Activated T-helper 9 cell treated with anti-CD3 and anti-CD28 coated beads, Interleukin-2, amount 50 U/mL, for 16 hours (primary cell): ENCODE results near the gene PYROXD2.
"Not testable (repeated sequence)": the region's sequence is repeated elsewhere in the genome, so short reads cannot be mapped to it uniquely, and the experiment has no call there.

Source experiments
- DNase-seq: peaks from one replicate; pipeline ENCODE4 v3.0.0-alpha.2; 2020; ENCODE audit warnings: low read depth

PYROXD2 gene

DNA sequence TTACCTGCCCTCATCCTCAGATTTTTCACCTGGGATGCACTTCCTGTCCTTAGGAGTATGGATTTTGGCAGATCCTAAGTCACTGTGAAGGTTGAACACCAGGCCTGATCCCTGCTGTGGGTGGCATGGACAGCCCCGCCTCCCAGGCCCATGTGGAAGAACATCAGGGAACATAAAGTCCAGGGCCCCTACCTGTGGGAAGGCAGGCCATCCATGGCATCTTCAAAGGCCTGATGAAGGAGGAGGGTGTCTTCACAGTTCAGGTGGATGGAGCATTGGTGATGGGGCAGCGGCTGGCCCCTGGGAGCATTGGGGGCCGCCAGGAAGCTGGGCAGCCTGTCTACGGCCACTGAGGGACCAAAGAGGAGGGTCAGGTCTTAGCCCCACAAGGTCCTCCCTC is 24.6 kb downstream of the PYROXD2 start:
- DNase-seq, result no peak

DNA sequence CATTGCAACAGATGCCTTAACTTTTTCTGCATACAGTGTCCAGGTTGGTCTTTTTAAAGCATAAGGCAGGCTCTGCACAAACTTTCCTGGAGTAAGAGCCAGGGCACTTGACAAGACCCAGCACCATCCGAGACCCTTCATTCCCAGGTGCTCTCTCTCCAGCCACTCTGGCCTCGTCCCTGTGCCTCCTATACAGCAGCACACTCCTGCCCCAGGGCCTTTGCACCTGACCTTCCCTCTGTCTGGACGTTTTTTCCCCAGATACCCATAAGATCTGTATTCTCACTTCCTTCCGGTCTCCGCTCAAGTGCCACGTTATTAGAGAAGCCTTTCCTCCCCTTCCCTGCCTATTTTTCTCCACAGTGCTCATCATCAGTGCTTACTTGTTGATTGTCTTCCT is 25.6 kb downstream of the PYROXD2 start:
- no peak for DNase-seq

DNA sequence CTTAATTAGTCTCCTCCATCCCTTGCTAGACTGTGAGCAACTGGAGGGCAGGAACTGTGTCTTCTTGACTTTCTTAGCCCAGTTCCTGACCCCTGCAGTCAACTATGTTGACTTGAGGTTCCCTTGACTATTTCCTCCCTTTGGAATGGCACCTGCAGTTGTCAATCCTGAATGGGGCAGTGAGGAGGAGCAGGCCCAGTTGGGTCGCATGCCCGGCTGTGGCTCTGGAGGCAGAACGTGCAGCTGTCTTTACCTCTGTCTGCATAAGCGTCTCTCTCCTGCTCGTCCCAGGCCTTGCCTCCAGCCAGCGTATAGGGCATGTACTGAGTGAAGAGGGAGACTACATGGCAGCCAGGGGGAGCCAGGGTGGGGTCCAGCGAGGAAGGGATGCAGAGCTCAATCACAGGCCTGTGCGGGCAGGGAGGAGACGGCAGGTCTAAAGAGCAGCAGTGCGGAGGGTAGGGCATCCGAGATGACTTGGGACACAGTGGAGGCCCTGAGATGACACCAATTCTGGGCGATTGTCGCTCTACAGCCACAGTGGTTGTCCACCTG is 26.8 kb downstream of the PYROXD2 start:
- DNase-seq, result no peak

DNA sequence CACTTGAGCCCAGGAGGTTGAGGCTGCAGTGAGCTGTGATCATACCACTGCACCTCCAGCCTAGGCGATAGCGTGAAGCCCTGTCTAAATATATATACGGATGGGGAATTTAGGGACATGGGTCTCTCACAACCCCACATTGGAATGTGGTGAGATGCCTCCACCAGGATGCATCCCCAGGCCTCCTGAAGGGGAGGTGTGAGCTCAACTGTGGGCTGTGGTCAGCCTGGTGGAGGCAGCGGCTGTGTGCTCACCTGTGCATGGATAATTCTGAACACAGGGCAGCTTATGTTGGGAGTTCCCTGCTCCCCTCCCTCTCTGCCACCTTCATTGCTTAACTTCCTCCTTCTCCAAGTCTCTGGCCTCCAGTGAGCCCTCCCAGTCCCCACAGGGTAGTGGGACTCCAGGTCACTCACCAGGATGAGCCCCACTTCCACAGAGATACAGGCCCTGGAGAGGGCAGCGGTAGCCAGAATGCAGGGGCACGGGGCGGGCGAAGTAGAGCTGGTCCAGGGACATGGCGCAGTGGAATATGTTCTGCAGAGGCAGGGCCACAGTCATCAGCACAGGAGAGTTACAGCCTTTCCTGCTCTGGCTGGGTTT is 30.4 kb downstream of the PYROXD2 start:
- no peak for DNase-seq

DNA sequence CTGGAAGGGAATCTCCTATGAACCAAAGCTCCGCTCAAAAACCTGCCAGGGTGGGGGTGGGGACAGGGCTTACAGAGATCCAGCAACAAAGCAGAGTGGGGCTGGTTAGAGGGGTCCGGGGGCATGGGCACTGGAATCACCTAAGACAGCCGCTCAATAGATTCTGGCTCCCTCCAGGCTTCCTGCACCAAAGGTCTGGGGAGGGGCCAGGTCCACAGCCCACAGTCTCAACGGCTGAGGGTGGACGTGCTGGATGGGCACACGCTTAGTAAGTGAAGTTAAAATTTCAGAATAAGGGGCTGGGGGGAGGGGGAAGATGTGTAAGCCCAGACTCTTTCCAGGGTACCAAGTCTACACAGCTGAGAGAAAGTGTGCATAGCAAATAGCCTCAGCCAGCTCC is 31.1 kb downstream of the PYROXD2 start:
- no peak for DNase-seq

DNA sequence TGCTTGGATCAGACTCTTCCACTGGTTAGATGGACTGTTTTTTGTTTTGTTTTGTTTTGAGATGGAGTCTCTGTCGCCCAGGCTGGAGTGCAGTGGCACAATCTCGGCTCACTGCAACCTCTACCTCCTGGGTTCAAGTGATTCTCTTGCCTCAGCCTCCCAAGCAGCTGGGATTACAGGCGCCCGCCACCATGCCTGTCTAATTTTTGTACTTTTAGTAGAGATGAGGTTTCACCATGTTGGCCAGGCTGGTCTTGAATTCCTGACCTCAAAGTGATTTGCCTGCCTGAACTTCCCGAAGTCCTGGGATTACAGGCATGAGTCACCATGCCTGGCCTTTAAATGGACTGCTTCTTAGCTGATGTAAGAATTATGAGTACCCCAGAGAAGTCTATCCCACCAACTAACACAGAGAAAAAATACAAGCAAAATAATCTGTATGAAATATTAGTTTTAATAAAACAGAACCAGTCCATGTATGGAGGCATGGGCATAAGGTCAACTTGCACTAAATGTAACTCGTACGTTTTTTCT is 31.8 kb downstream of the PYROXD2 start:
- DNase-seq, result not testable (repeated sequence)

DNA sequence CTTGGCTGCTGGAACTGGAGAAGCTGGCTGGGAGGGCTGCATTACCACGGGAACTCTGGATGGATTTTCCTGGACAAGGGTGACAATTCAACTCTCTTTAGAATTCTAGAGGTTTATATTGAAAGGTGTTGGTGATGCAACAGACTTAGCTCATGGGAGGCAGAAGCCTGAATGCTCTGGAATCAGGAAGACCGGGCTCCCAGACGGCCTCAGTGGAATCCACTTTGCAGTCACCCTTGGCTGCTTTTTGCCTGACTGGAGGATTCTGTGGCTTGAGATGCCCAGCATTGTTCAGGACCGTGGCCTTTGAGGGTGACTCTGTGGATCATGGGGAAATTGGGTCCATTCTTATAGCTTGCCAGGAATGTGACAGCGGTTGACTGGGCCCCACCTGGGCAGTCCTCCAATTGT is 32.3 kb downstream of the PYROXD2 start:
- DNase-seq, result no peak

DNA sequence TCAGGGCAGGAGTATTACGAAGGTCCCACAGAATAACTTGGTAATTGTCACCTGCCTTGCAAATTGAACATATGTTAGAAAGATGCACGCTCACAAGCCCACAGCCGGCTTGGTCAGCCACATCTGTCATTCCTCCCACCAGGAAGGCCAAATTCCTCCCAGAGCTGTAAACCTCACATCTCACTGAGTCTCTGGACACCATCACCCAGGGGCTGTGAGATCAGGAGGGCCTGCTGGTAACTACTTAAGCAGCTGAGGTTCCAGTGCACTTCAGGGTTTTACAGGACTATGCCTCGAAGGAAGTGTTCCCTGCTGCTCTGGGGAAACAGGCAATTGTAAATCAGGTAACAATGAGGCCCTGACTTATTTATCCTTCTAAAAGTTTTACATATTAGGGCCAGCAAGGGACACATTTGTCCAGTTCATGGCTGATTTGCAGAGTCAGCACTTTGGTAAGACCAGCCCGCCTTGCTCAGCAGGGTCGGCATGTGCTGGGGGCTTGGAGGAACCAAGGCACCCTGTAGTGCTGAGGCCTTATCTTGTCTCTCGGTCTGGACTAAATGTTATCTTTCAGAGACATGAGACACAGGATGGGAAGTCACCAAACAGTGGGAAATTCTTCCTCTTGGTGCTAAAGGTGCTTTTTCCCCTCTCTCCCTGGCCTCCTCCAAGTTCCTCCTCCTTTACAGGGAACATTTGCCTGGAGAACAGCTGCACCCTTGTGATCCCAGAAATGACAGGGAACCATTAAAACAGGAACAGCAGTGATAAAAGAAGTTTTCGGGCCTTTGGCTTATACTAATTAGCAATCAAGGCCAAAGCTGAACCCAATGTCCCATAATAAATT is 34.3 kb downstream of the PYROXD2 start:
- DNase-seq, result no peak

DNA sequence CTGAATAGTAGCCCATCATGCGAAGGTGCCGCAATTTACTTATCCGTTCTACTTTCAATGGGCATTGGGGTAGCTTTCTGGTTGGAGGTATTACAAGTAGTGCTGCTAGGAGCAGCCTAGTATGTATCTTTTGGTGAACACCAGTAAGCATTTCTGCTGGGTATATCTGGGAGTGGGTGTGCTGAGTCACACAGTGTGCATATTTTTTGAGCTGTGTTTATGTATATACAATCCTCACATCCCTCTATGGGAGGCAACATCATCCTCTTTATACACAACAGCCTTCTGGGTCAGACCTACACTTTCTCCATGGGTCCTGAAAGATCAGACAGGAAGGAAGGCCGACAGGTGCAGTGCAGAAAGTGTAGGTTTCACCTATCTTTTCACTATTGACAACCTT is 36.3 kb downstream of the PYROXD2 start:
- DNase-seq, result no peak

DNA sequence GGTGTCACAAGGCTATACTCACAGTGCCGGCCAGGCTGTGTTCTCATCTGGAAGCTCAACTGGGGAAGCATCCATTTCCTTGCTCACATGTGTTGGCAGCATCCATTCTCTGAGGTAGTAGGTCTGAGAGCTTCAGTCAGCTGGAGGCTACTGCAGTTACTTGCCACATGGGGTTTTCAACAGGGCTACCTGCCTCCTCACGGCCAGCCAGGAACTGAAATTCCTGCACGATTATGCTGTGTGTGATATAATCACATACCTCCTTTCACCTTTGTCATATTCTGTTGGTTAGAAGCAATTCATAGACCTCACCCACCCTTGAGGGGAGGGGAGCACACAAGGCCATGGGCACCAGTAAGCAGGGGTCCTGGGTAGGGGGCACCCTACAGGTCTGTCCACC is 37.4 kb downstream of the PYROXD2 start:
- no peak for DNase-seq

DNA sequence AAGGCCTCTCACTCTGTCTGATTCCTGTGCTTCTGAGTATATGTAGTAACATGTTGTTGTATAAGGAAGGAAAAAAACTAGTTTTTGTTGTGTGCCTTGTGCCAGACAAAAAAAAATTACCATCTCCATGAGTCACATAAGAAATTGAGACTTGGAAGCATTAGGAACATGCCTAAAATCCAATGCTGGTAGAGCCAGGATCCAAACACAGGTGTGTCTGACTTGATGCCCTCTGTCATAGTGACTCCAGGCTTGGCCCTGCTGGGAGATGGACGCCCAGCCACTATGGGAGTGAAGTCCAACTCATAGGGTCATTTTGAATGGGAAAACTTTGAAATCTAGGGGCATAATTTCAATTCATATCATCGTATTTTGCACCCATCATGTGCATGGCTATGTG is 38.0 kb downstream of the PYROXD2 start:
- no peak for DNase-seq

DNA sequence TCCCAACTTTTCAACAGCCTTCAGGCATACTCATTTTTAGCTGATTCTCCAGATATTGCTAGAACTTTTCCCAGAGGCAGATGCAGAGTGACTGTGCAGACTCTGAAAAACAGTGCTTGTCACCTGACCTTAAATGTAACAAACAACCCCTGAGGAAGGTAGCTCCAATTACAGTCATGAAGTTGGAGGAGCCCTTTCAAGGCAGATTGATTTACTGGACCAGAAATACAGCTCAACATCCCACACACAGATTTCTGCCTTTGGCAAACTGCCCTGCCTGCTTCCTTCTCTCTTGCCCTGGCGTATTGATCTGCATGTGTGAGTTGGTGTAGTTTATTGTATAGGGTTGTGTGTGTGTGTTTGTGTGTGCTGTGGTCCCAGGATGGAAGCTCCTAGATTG is 38.5 kb downstream of the PYROXD2 start:
- no peak for DNase-seq

DNA sequence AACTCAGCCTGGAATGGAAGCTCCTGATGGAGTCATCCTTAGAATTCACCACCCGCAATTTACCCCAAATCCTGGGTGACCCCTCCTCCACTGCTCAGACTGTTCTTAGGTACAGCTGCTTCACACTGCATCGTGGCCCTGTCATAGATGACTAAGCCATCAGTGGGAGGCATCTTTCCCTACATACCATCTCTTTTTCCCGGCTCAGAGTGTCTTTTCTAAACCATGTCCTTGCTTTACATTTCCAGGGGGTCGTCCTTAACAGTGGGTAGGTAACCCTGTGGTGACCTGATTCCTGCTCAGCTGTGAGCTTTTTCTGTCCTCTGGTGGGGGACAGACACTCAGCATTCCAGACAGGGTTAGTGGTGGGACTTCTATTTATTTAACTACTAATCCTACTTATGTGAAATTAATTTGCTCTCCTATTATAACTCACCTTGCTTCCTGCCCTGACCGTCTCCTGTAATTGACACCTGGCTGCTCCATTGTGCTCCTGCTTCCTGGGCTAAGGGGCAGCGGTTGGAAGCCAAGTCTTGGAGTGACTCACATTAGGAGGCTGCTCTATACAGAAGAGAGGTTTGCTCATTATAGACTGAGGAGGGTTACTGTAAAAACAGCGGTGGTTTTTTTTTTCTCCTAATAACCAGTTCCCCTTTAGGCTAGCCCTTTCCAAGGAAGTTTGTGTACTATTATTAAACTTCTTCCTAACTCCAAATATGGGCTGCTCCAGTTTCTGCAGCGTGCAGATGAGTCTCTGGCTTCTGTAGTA is 40.6 kb downstream of the PYROXD2 start:
- no peak for DNase-seq

DNA sequence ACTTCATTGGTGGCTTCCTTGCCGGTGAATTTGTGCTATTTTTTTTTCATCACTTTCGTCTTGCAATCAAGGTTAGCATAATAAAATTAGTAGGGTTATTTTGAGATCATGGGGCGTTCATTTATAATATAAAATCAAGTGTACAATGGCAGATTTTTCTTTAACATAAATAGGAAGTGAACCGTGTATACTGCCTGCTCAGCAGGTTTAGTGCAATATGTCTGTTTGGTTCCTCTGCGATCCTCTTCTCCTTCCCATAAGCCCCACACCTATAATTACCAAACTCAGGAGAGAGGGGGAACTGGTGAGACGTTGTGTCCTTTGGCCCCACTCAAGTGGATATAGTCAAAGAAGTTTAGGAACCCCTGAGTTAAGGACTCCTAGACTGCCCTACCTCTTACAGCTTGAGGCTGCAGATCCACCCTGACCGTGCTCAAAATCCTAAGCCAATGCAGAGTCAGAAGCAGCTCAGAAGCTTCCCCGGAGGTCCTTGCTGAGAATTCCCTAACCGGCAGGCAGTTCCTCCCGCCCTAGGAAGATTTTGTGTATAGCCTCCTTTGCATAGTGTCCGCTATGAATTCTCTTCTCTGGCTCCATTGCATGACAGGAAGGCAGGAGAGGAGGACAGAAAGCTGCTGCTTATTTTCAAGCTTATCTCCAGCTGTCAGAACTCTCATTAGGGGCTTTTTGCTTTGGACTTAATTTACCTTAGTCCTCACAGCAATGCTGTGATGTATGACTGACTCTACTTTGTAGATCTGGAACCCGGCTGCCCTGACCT is 41.5 kb downstream of the PYROXD2 start:
- DNase-seq, result no peak

DNA sequence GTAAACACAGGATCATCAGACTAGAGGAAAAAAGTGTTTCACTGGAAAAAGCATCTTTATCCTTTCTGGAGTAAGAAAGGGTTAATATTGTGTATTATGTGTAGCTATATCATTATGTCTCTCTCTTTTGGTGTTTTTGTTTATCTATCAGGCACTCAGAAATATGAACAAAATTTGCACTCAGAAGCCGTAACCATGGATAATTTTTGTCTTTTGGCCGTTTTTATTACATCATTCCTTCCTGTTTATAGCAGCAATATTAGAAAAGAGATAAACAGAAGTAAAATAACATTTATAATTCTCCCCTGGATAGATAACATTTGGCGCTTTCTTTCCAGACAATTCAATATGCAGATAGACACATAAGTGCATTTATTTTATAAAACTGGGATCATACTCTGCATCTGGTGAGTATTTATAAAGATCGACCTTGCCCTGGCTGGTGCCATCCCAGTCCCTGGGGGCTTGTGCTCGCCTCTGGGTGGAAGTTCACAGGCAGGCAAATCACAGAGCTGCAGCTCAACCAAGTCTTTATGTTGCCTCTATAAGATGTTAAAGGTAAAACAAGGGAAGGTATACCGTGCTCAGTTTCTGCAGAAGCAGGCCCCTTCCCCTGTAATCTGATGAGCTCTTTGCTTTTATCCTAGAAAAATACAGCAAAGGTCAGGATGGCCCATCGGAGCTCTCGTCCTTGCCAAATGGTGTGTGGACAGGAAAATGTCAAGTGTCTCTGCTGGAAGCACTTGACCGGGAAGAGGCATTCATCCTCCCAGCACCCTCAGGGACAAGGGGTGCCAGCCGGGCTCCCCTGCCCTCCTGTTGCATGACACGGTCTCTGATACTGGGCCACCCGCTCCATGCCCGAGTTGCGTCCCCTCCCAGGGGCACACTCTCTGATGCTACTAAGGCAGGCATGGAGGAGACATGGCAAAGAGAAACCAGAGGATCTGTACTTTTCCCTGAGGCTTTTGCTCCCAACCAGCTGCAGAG is 43.9 kb downstream of the PYROXD2 start:
- no peak for DNase-seq

DNA sequence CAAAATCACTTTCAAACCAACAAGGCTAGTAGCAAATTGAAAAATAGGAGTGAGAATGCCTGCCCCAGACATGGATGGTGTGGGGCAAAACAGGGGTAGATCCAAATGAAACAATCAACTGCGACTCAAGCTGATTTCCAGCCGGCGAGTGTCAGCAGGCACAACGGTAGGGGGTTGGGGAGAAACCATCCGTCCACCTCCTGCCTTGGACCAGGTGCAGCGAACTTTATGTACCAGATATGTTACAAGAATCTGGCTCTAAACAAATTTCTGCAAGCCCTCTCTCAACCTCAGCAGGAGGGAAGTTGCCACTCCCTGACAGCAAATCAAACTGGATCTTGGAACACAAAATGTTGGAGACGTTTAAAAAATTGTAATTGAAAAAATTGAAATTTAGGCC is 45.2 kb downstream of the PYROXD2 start:
- DNase-seq, result no peak

DNA sequence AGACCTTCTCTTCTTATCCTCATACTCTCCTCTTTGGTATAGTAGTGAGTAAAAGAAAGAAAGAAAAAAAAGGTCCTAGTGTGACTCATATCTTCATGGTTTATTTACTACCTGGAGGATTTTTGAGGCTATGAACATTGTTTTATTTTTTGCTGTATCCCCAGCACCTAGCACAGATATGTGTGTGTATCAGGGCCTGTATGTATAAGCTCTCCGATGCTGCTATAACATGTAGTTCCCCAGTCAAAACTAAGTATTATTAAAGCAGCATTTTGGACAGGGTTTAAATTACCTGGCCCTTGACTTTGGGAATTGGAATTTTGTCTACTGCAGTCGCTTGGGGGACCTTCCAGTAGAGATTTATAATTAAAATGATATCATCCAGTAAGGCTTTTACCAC is 46.3 kb downstream of the PYROXD2 start:
- DNase-seq, result no peak

DNA sequence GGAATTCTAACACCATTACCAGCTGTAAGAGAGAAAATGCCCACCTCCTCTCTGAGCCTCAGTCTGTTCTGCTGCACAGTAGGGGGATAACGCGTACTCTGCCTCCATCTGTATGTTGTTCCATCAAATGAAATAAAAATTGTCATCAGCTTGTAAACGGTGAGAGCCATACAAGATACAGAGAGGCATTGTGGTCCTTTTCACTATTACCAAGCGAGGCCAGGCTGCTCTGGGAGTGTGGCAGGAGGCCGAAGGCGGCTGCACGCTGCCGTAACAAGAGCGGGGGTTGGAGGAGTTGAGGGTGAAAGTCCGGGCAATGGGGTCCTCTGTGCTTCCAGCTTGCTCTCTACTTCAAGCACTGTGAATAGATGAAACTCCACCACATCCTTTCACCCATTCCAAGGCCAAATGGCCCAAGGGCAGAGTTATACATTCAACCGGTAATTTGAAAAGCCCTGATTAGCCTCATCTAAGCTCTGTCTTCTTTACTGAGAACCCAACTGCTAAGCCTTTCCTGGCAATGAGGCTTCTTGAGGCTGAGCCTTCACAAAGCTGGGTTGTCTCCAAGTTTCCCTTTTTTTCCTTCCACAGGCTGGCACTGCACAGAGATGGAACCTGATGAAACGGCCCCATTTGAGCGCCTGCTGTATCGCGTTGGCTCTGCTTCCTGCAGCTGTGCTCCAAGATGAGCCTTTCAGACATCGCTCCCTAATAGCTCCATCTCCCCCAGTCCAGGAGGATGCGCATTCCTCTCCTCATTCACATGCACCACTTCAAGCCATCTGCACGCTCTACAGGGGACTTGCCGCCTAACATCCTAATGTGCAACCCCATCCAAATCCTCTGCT is 47.2 kb downstream of the PYROXD2 start:
- no peak for DNase-seq

DNA sequence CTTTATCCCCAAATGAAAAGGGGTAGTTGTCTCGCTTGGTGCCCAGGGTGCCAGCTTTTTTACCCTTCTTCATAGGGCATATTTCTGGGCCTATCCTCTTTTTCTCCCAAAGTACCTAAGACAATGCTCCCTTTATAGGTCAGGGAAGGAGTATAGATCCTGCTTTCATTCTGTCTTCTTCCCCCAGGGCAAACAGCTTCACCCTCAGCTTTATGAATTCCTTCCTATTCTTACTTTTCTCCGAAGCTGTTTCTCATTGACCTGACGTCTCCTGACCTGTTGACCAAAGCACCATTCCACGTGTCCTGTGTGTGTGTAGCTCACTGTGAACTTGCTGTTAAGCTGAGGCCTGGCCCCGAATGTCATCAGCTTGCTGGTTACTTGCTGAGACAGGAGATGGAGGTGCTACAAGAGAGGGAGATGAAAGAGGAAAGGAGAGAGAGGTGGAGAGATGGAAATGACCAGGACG is 48.9 kb downstream of the PYROXD2 start:
- DNase-seq, result no peak
